Stimulated activated naive CD4-positive, alpha-beta T cell (primary cell): ENCODE measurements around the gene RRP1.
"Not testable (repeated sequence)": the region's sequence is repeated elsewhere in the genome, so short reads cannot be mapped to it uniquely, and the experiment has no call there.

Experiments
- DNase-seq, 6 experiments: peaks; one replicate each; lab custom pipeline; 2025; lab: John Stamatoyannopoulos, UW

Gene RRP1

DNA sequence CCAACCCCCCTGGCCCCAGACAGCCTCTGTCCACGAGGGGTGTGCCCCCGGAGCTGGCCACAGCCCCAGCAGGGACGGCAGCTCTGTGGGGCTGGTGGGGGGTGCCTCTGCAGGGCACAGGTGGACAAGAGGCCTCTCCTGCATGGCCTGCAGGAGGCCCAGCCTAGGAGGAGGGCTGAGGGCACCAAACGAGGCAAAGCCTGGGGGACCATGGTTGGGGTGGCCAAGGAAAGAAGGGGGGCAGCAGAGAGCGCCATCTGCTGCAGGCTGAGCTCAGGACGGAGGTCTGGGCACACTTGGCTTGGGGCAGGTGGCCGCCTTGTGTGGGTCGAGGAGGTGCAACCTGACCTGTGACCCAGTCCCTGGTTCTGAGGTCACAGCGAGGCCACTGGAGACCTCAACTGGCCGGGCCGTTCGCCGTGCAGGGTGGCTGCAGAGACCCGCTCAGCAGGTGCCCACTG is 27.3 kb downstream of the RRP1 start:
- no peak for DNase-seq

DNA sequence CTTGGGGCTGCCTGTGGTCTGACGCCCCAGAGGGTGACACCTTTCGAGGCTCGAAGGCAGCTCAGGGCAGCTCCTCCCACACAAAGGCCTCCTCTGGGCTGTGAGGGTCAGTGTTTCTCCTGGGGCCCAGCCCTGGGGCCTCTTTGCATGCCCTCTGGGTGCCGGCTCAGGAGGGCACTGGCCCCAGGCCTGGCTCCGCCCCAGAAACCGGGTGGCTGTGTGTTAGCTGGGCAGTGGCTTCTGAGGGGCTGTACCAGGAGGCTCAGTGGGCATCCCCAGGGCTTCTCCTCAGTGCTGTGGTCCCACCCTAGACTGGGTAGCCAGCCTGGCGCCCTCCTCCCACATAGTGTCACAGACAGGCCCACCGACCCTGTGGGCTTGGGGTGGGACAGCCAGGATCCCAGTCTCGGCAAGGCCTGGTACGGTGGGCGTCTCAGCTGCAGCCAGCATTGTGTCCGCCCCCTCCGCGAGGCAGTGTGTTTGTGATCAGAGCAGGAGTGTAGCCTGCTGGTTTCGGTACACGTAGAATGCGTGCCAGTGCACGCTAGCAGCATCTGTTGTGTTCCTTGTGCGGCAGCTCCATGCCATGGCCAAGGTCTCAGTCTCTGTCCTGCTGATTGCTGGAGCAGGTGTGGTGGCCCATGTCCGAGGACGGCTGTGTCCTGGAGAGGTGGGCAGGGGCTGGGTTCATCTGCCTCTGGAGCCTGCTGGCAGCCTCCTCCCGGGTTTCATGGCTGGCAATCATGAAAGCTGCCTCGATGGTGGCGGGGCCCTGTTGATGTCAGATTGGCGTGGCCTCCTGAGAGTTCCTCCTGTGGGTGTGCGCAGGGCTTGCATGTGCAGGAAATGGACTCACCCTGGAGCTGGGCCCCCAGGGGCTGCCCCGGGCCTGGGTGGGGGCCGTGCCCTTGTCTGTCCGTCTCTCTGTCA is 28.0 kb downstream of the RRP1 start:
- no peak for DNase-seq

DNA sequence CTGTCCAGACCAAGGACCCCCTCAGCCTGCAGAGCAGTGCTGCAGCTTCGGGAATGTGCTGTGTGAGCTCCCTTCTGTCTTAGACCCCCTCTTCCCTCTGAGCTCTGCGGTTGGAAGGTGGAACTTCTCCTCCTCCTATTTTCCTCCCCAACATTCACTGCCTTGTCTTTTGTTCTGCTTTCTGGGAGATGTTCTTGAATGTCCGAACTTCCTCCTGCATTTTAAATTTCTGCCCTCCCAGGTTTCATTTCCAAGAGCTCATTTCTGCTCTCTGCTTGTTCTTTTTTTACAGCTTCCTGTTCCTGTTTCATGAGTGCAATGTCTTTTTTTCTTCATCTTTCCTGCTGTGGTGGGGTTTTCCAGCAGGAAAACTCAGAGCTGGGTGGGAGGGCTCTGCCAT is 29.3 kb downstream of the RRP1 start:
- no peak for DNase-seq

DNA sequence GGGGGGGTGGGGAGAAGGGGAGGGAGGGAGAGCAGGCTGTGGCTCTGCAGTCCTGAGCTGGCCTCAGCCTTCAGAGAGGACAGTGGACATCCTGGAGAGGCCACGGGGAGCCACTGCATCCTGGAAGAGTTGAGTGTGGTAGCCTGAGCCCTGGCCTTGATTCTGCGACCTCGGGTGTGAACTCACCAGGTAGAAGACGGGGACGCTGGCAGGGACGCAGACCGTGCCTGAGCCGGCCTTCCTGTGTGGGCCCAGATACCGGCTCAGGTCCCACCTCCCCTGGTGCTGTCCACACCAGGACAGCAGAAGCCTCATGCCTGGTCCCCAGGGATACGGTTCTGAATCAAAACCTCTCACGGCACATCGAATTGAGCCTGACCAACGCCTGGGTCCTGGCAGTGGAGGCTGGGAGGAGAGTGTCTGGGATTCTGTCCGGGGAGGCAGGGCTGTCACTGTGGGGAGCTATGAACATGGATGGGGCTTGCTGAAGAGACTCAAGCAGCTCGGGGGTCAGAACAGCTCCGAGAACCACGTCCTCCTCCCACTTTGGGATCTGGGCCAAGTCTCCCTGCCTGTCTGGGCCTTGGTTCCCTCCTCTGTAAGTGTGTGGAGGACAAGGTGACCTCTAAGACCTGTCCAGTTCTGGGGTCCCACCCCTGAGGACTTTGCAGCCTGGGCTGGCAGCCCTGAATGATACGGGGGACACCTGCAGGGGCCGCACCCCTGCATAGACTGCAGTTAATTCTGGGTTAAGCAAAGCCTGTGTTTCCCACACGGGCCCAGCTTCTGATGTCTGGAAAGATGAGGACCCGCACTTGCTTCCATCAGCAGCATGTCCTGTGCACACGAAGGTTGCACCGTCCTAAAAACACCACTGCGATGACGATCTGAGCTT is 30.4 kb downstream of the RRP1 start:
- DNase-seq: no peak

DNA sequence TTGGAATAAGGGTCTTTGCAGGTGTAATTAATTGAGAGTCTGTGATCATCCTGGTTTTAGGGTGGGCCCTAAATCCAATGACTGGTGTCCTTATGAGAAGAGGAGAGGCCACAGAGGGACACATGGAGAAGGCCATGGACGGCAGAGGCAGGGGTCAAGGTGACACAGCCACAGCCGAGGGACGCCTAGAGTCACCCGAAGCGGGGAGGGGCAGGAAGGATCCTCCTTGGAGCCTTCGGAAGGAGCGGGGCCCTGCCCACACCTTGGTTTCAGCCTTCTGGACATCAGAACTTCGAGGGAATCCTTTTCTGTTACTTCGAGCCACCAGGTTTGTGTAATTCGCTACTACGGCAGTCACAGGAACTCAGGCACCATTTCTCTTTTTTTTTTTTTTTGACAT is 31.1 kb downstream of the RRP1 start:
- no peak for DNase-seq

DNA sequence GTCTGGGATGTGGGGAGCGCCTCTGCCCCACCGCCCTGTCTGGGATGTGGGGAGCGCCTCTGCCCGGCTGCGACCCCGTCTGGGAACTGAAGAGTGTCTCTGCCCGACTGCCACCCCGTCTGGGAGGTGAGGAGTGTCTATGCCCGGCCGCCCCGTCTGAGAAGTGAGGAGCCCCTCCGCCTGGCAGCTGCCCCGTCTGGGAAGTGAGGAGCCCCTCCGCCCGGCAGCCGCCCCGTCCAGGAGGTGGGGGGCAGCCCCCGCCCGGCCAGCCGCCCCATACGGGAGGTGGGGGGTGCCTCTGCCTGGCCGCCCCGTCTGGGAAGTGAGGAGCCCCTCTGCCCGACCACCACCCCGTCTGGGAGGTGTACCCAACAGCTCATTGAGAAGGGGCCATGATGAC is 32.8 kb downstream of the RRP1 start:
- DNase-seq: not testable (repeated sequence)

DNA sequence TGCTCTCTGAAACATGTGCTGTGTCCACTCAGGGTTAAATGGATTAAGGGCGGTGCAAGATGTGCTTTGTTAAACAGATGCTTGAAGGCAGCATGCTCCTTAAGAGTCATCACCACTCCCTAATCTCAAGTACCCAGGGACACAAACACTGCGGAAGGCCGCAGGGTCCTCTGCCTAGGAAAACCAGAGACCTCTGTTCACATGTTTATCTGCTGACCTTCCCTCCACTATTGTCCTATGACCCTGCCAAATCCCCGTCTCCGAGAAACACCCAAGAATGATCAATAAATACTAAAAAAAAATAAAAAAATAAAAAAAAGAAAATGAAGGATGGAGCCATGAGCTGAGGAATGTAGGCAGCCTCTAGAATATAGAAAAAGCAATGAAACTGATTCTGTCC is 33.4 kb downstream of the RRP1 start:
- not testable (repeated sequence) for DNase-seq

DNA sequence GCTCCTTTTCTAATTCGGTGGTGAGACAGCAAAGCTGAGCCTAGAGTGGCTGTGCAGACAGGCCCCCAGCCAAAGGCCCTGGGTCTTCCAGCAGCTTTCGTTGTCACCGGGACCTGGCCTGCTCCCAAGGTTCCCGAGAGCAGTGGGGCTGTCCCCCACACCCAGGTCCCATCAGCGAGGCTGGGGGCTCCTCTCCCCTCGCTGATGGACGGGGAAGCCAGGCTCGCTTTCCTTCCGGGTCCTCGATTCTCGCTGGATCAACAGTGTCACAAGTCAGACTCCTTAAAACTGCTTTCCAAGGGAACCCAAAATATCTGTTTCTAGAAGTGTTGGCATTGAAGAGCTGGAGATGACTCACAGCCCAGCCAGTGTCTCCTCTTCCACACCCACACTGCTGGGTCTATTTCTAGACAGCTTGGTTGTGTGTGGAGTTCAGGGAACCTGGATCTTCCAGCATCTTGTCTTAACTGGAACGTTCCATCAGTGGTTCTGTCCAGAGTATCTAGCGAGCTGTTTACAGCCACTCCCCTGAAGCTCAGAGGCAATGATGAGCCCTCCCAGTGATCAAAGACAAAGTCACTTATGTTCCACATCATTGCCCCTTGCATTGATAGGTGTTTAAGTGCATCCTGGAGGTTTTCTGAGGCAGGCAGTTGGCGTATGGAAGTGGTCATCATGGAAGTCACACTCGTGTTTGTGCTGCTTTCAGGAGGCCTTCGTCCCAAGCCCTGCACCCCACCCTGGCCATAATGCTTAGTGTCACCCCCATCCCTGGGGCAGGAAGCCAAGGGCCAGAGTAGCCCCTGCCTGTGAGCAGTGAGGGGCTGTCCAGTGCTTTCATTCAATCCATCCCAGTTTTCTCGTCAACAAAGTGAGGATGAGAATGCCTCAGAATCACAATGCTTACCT is 35.2 kb downstream of the RRP1 start:
- DNase-seq: no peak

DNA sequence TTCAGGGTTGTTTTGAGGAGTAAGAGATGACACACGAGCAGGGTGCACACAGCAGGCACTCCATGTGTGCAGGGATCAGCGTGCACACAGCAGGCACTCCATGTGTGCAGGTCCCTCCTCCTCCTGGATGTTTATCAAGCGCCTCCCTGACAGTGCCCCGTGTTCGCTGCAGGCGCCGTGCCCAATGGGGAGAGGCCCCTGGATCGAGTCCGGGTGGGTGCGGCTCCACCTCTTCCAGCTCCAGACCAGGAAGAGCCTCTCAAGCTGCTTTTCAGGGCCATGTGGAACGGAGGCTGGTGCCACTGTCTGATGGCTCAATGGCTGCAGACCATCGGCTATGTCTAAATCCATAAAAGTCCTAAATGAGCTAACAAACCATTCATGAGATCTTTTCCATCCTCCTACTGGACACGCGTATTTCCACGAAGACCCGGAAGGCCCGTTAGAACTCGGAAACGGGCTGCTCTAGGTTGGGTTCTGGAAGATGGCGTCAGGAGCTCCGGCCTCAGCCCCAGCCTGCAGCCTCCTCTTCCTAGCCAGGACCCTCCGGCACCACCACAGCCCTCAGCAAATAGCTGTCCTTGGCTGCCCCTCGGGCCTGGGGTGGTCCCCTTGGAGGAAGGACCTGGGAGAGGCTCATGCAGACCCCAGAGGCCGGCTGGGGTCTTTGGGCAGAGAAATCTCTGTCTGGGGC is 36.0 kb downstream of the RRP1 start:
- no peak for DNase-seq

DNA sequence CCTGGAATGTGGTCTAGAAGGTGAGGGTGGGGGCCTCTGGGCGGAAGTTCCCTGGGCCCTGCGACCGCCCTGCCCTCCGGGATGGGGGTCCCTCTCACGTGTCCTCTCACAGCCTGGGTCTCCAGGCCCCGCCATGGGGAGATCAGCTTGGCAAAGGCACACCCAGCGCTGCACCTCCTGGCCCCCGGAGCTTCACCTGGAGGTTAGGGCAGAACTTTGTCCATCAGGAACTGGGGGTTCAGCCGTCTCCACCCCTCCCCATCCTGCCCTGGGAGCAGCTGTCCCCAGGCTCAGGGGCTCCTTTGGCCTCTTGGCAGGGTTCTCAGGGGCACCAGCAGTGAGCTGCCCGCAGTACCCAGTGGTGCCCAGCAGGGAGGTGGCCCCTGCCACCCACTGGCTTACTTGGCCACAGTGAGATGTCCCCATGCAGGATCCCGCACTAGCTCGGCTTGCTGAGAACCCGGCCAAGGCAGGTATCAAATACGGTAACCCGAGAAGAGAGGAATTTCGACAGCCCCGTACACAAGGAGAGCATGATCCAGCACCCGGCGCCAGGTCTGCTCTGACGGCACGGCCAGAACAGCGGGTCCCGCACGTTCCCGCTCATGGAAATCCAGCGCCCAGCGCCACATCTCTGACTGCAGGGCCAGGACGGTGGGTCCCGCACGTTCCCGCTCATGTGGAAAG is 36.7 kb downstream of the RRP1 start:
- DNase-seq: no peak

DNA sequence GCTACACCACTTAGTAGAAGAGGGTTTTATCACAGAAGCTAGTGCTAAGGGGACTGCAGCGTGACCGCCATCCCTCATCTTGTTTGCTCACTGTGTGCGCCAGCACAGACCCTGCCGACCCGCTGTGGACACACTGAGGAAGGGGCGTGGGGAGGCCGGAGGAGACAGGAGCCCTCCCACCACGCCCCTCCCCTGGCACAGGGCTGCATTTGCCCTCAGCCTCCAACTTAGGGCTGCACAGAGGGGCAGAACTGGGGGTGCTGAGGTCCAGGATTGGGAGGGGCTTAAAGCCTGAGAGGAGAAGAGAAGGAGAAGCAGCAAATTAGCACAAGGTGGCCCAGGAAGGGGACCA is 37.2 kb downstream of the RRP1 start:
- DNase-seq: no peak

DNA sequence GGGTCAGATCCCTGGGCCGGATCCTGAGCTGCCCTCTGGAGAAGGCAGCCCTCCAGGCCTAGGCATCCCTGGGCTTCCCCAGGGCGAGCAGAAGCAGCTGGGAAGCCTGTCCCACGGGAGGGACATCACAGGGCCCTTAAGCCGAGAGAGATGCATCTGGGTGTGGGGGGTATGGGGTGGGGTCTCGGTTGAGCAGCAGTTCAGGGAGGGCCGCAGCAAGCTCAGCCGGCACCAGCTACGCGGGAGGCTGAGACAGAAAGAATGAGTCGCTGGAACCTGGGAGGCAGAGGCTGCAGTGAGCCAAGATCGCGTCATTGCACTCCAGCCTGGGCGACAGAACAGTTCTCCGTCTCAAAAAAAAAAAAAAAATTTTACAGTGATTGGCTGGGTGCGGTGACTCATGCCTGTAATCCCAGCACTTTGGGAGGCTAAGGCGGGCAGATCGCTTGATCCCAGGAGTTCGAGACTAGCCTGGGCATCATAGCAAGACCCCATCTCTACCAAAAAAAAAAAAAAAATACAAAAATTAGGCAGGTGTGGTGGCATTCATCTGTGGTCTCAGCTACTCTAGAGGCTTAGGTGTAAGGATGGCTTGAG is 37.7 kb downstream of the RRP1 start:
- no peak for DNase-seq

DNA sequence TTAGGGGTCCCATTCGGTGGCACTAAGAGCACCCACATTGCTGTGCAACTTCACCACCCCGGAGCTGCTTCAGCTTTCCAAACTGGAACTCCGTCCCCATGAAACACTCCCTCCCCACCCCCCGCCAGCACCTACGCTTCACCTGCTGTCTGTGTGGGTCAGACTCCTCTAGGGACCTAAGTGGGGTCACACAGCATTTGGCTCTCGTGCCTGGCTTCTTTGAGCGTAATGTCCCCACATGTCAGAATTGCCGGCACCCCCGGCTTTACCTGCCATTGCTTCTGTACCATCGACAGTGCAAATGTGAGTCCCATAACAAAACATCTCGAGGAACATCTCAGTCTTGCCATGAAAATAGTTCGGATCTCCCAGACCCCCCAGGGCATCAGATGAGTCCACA is 39.8 kb downstream of the RRP1 start:
- no peak for DNase-seq

DNA sequence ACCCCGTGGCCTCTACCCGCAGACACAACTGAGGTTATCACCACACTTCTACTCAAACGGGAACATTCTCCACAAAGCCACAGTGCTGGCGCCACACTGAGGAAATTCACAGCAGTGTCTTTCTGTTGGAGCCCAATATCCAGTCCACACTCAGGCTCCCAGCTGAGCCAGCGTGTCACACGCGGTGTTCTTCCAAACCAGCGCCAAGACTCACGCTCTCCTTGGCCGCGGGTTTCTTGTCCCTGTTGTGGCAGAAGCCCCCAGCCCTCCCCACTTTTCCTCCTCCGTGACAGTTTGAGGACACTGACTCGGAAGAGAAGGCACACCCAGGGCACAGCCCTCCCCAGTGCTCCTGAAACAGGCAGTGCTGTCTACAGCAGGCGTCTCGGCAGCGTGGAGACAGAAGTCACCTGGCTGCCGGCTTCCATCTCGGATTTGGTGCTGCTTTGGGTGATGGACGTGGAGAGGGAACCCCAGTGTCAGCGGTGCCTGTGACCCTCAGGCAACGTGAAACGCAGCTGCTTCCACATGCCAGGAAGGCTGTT is 40.3 kb downstream of the RRP1 start:
- no peak for DNase-seq

DNA sequence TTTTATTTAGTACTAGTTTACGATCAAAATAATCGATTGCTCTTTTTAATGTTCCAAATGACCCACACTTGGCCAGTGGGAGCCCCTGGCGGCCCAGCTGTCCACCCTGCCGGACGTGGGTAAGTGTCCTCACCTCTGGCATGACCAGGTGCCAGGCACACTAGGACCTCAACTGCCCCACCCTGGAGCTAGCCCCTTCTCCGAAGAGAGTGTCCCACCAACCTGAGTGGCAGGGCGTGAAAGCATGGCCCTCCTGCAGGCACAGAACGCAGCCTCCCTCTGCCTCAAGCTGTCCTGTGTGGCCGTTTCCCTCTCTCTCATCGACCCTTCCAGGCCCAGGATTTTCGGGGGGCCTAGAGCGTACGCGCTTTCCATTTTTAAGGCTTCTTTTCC is 42.8 kb downstream of the RRP1 start:
- no peak for DNase-seq

DNA sequence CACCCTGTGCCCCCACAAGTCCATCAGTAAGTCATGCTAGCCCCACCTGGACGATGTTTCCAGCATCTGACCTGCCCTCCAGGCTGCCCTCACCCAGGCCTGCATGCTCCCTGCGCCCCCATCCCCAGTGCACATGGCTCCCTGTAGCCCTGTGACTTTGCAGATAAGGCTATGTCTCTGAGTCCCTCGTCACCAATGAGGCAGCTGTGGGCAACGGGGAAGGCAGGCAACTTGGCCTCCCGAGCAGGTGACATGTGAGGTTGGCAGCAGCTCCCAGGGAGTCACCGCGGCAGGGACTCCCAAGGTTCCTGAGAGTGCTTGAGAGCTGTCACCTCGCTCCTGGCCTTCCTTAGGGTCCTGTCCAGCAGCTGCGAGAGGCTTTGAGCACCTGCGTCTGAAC is 43.3 kb downstream of the RRP1 start:
- DNase-seq: no peak

DNA sequence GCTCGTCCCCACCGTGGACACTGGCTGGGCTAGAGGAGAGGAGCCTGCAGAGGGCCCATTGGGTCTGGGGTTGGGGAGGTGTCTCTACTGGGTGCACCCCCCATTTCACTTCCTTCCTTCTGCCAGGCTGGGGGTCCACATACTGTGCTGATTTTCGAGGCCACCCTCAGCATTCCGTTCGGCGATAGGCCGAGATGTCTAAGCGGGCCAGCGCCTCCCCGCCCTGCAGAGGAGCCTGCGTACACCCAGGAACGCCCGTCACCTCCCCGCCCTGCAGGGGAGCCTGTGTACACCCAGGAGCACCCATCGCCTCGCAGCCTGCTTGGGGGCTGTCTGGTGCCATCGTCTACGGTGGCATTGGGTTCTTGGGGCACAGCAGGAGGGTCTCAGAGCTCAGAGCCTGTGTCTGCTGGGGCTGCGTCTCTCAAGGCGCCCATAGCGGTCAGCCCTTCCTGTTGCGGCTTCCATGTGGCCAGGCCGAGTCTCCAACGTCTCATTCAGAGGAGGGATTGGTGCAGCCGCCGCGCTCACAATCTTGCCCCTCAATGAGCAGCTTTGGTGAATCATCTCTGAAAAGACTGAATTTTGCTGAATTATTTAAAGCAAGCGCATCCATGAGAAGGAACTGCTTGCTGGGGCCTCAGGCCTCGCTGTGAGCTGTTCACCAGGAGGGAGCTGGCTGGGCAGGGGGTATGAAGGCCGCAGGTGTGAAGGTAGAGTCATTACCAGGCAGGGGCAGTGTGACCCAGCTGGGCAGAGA is 44.9 kb downstream of the RRP1 start:
- no peak for DNase-seq

DNA sequence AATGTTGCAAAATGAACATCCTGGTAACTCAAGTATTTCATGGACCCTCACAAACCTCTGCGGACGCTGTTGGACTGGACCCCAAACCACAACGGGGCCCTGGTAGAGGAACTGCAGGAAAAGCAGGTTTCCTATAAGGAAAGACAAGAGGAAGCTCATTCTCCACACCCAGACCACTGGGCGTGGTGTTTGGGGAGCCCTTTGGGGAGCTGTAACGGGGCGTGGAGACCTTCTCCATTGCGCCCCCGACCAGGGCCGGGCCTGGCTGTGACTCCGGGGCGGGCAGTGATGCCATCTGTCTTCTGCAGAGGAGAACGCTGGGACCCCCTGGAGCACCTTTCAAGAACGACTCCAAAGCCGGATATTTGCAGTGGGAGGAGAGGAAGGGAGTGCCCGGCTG is 45.7 kb downstream of the RRP1 start:
- DNase-seq: no peak

DNA sequence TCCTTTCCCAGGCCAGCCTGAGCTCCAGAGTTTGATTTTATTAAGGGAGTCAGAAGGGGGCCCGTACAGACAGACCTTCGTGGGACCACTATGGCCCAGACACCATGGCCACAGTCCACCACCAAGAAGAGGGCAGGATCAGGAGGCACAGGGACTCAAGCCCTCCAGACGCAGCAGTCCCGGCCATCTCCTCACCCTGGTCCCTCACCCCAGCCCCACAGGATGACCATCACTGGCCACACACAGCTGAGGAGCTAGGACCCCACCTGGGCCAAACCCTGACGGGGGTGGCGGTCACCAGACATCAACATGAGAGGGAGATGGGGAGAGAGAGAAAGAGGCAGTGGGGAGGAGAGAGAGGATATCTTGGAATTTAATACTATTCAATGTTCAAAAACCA is 46.5 kb downstream of the RRP1 start:
- DNase-seq: no peak
